Sigmoid colon (tissue), 7 donors: ENCODE data around the gene CLIC2. TPM values are rescaled to one million over a fixed set of nuclear protein-coding genes. Genes with fewer than 3 reads are reported as not detected.
A peak's percentile ranks its signal among the peaks of the same experiment; 100 is the strongest.

Experiments used
- DNase-seq: peaks from one replicate; pipeline ENCODE4 v3.0.0-alpha.2; 2019
- H3K27ac ChIP-seq, 4 donors: fragments of 200-600 bp; sonication (generic); one replicate each; pipeline ENCODE4 v1.5.1; 2016 to 2019; ENCODE audit warnings: mild to moderate bottlenecking in 1 of 4
- H3K27me3 ChIP-seq, 3 donors: fragments of 200-600 bp; sonication (generic); one replicate each; pipeline ENCODE4 v1.5.1; 2019; ENCODE audit warnings: mild to moderate bottlenecking in 1 of 3
- H3K36me3 ChIP-seq, 4 donors: fragments of 200-600 bp; sonication (generic); one replicate each; pipeline ENCODE4 v1.5.1; 2016 to 2019
- H3K4me1 ChIP-seq, 4 donors: fragments of 200-600 bp; sonication (generic); one replicate each; pipeline ENCODE4 v1.5.1; 2017 to 2019
- H3K4me3 ChIP-seq, 4 donors: fragments of 200-600 bp; sonication (generic); one replicate each; pipeline ENCODE4 v1.5.1; 2017 to 2019; ENCODE audit warnings: mild to moderate bottlenecking in 2 of 4, moderate library complexity in 1 of 4
- H3K9me3 ChIP-seq, 4 donors: fragments of 200-600 bp in 3 of 4; sonication (generic) in 3 of 4; one replicate each; pipeline versions ENCODE4 v1.5.1 to v1.6.1; 2013 to 2019
- CTCF ChIP-seq, 4 experiments: fragments of 450-650 bp in 3 of 4; fragments of 200-600 bp in 1 of 4; IDR thresholded peaks; one replicate each; pipeline ENCODE4 v1.5.1; 2016 to 2019; ENCODE audit warnings: antibody characterized with exemption in 4 of 4, mild to moderate bottlenecking in 3 of 4, moderate library complexity in 2 of 4
- EP300 ChIP-seq, 4 donors: sonication (generic); formaldehyde crosslinking; IDR thresholded peaks; one replicate each; pipeline ENCODE4 v1.6.1; 2017; ENCODE audit warnings: antibody characterized with exemption in 4 of 4
- POLR2A ChIP-seq, 2 donors: fragments of 450-650 bp; IDR thresholded peaks; one replicate each; pipeline ENCODE4 v1.6.1; 2016; ENCODE audit warnings: antibody characterized with exemption in 2 of 2, mild to moderate bottlenecking in 2 of 2, moderate library complexity in 2 of 2
- POLR2AphosphoS5 ChIP-seq, 4 donors: sonication (generic); formaldehyde crosslinking; IDR thresholded peaks; one replicate each; pipeline ENCODE4 v1.6.1; 2017; ENCODE audit warnings: antibody characterized with exemption in 4 of 4
- WGBS, 2 donors: extraction: QIAGEN DNeasy Blood & Tissue Kit; methylation state at CpG; one replicate each; pipeline ENCODE4 v1.1.7; 2013; 5-methylcytosine and 5-hydroxymethylcytosine counted together
- intact Hi-C: fragments of 100-400 bp; cut with DNase I; formaldehyde crosslinking; loops from one replicate; pipeline ENCODE4 v1.15.1; 2023
- polyA plus RNA-seq, 3 donors: library from polyadenylated mRNA; stranded (reverse); fragments of 200-250 nt; gene quantifications; one replicate each; pipeline ENCODE4 v1.2.3, GENCODE V29; 2013
- total RNA-seq, 4 donors: library from RNA; depleted of rRNA; stranded (reverse); fragments of >200 nt; gene quantifications; one replicate each; pipeline ENCODE4 v1.1.0, GENCODE V29; 2016
- donor health status: healthy with polysubstance abuse.
- donor health status: Bipolar disorder and iron deficiency.
- donor health status: healthy.

CLIC2 gene
- total and polyA plus RNA-seq, 7 donors: 5.1 to 28.2 (median 16.8) TPM

GRCh38 chrX:155333544-155334100 lies 792 bp downstream of the CLIC2 start:
- H3K4me3 ChIP-seq: peak overlapping the region; percentile 1 to 36 (median 22)
- H3K9me3 ChIP-seq: no peaks in the 10 kb centered on the region
- intact Hi-C loops: no loop called here
- no peaks in the 10 kb centered on the region for H3K27me3 ChIP-seq
- H3K27ac ChIP-seq: peak overlapping the region; percentile 42 to 60 (median 53)
- no peaks in the 10 kb centered on the region for H3K36me3 ChIP-seq
- WGBS, 2 donors: 47 to 79% methylated on average over 2 of the region's 2 CpGs
- no peaks in the 10 kb centered on the region for H3K4me1 ChIP-seq
- DNase-seq: no peak
- TF ChIP-seq POLR2AphosphoS5 (IDR thresholded peaks at IDR 0.05) (no peak), CTCF (IDR thresholded peaks at IDR 0.05) (no peak), POLR2A (IDR thresholded peaks at IDR 0.05) (no peak), EP300 (IDR thresholded peaks at IDR 0.05) (no peak)

- intact Hi-C loops: no loop called here
- WGBS, 2 donors: 54 to 64% methylated on average over 2 of the region's 2 CpGs
- no peaks in the 10 kb centered on the region for H3K36me3 ChIP-seq
- H3K27ac ChIP-seq: no peak overlapping the region
- no peaks in the 10 kb centered on the region for H3K4me1 ChIP-seq
- no peaks in the 10 kb centered on the region for H3K9me3 ChIP-seq
- TF ChIP-seq EP300 (IDR thresholded peaks at IDR 0.05) (no peak), POLR2A (IDR thresholded peaks at IDR 0.05) (no peak), POLR2AphosphoS5 (IDR thresholded peaks at IDR 0.05) (no peak), CTCF (IDR thresholded peaks at IDR 0.05) (no peak)
- H3K27me3 ChIP-seq: no peaks in the 10 kb centered on the region
- no peak for DNase-seq
- no peak overlapping the region for H3K4me3 ChIP-seq
These were observed 3.4 kb downstream of the CLIC2 start for GRCh38 chrX:155330992-155331391.

GRCh38 chrX:155329293-155329692 lies 5.1 kb downstream of the CLIC2 start:
- WGBS, 2 donors: 71 to 81% methylated on average over 4 of the region's 4 CpGs

GRCh38 chrX:155326610-155327009 lies 7.8 kb downstream of the CLIC2 start:
- no peaks in the 10 kb centered on the region for H3K9me3 ChIP-seq
- intact Hi-C loops: no loop called here
- DNase-seq: no peak
- H3K4me3 ChIP-seq: no peak overlapping the region
- no peaks in the 10 kb centered on the region for H3K27me3 ChIP-seq
- no peaks in the 10 kb centered on the region for H3K36me3 ChIP-seq
- no peak overlapping the region for H3K27ac ChIP-seq
- no peak for TF ChIP-seq CTCF (IDR thresholded peaks at IDR 0.05)
- TF ChIP-seq EP300 (IDR thresholded peaks at IDR 0.05): no peak
- no peak for TF ChIP-seq POLR2AphosphoS5 (IDR thresholded peaks at IDR 0.05)
- TF ChIP-seq POLR2A (IDR thresholded peaks at IDR 0.05): no peak
- H3K4me1 ChIP-seq: no peaks in the 10 kb centered on the region
- 69 to 92% methylated on average over 2 of the region's 2 CpGs for WGBS, 2 donors

More at GRCh38 chrX:155329293-155329692, 5.1 kb downstream of the CLIC2 start:
- no peak for TF ChIP-seq POLR2A (IDR thresholded peaks at IDR 0.05)
- no peak for TF ChIP-seq EP300 (IDR thresholded peaks at IDR 0.05)
- TF ChIP-seq CTCF (IDR thresholded peaks at IDR 0.05): no peak
- no peak for TF ChIP-seq POLR2AphosphoS5 (IDR thresholded peaks at IDR 0.05)
- H3K4me3 ChIP-seq: no peak overlapping the region
- no peaks in the 10 kb centered on the region for H3K27me3 ChIP-seq
- intact Hi-C loops: no loop called here
- no peaks in the 10 kb centered on the region for H3K9me3 ChIP-seq
- no peak for DNase-seq
- H3K27ac ChIP-seq: no peak overlapping the region
- H3K36me3 ChIP-seq: no peaks in the 10 kb centered on the region
- no peaks in the 10 kb centered on the region for H3K4me1 ChIP-seq

- H3K4me1 ChIP-seq: no peaks in the 10 kb centered on the region
- no peaks in the 10 kb centered on the region for H3K36me3 ChIP-seq
- H3K27ac ChIP-seq: no peak overlapping the region
- no peak overlapping the region for H3K4me3 ChIP-seq
- TF ChIP-seq POLR2A (IDR thresholded peaks at IDR 0.05) (no peak), POLR2AphosphoS5 (IDR thresholded peaks at IDR 0.05) (no peak), EP300 (IDR thresholded peaks at IDR 0.05) (no peak), CTCF (IDR thresholded peaks at IDR 0.05) (no peak)
- no peaks in the 10 kb centered on the region for H3K27me3 ChIP-seq
- no peaks in the 10 kb centered on the region for H3K9me3 ChIP-seq
- intact Hi-C loops: no loop called here
- 77 to 89% methylated on average over 5 of the region's 5 CpGs for WGBS, 2 donors
- DNase-seq: no peak
These were observed 20.2 kb downstream of the CLIC2 start for GRCh38 chrX:155314260-155314659.
